ENCODE data around the gene WFIKKN1. TPM values are rescaled to one million over a fixed set of nuclear protein-coding genes. Genes with fewer than 3 reads are reported as not detected.
A peak's percentile ranks its signal among the peaks of the same experiment; 100 is the strongest.
"Not testable (repeated sequence)": the region's sequence is repeated elsewhere in the genome, so short reads cannot be mapped to it uniquely, and the experiment has no call there.

The WFIKKN1 gene
- total RNA-seq, 1 donor from 2014 or later, result not detected

DNA sequence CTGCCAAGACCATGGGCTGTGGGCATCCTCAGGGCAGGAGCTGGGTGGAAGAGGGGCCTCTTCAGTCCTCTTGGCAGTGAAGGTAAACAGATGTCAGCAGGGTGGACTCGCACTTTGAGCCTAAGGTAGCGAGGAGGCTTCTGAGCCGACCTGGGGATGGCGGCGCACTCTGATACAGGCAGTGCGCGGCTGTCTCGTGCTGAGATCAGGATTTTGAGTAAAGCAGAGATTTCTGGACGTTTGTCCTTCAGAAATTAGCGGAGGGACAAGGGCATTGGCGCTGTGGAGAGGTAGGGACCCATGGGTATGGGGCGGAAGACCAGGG, 34.1 kb upstream of the WFIKKN1 start:
- peaks cover 14% of the 10 kb centered on the region for H3K36me3 ChIP-seq (ENCODE audit: control insufficient read depth, insufficient read depth, low read length)
- DNase-seq (ENCODE audit: low read depth) (no peak), FAIRE-seq (peak; percentile 47)
- no peak overlapping the region for H3K4me3 ChIP-seq (ENCODE audit: low read depth, low read length)
- no peaks in the 10 kb centered on the region for H3K27me3 ChIP-seq (ENCODE audit: control insufficient read depth, insufficient read depth, low read length)
- TF ChIP-seq, protein P1, sequence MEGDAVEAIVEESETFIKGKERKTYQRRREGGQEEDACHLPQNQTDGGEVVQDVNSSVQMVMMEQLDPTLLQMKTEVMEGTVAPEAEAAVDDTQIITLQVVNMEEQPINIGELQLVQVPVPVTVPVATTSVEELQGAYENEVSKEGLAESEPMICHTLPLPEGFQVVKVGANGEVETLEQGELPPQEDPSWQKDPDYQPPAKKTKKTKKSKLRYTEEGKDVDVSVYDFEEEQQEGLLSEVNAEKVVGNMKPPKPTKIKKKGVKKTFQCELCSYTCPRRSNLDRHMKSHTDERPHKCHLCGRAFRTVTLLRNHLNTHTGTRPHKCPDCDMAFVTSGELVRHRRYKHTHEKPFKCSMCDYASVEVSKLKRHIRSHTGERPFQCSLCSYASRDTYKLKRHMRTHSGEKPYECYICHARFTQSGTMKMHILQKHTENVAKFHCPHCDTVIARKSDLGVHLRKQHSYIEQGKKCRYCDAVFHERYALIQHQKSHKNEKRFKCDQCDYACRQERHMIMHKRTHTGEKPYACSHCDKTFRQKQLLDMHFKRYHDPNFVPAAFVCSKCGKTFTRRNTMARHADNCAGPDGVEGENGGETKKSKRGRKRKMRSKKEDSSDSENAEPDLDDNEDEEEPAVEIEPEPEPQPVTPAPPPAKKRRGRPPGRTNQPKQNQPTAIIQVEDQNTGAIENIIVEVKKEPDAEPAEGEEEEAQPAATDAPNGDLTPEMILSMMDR (IDR thresholded peaks at IDR 0.05; ENCODE audit: insufficient read depth, low read length, severe bottlenecking), result no peak

DNA sequence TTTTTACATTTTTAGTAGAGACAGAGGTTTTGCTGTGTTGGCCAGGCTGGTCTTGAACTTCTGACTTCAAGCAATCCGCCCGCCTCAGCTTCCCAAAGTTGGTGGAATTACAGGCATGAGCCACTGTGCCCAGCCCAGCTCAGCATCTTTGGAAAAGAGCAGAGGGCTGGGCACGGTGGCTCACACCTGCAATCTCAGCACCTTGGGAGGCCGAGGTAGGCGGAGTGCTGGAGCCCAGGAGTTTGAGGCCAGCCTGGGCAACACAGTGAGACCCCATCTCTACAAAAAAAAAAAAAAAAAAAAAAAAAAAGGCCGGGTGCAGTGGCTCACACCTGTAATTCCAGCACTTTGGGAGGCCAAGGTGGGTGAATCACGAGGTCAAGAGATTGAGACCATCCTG, 33.1 kb upstream of the WFIKKN1 start:
- DNase-seq (ENCODE audit: low read depth); H3K4me3 ChIP-seq (ENCODE audit: low read depth, low read length); H3K27me3 ChIP-seq (ENCODE audit: control insufficient read depth, insufficient read depth, low read length); FAIRE-seq: not testable (repeated sequence)
- H3K36me3 ChIP-seq (ENCODE audit: control insufficient read depth, insufficient read depth, low read length), result peaks cover 14% of the 10 kb centered on the region

- FAIRE-seq (no peak), DNase-seq (ENCODE audit: low read depth) (no peak)
- TF ChIP-seq, protein P1 (IDR thresholded peaks at IDR 0.05; ENCODE audit: insufficient read depth, low read length, severe bottlenecking), result no peak
- no peaks in the 10 kb centered on the region for H3K27me3 ChIP-seq (ENCODE audit: control insufficient read depth, insufficient read depth, low read length)
- peaks cover 12% of the 10 kb centered on the region for H3K36me3 ChIP-seq (ENCODE audit: control insufficient read depth, insufficient read depth, low read length)
- no peak overlapping the region for H3K4me3 ChIP-seq (ENCODE audit: low read depth, low read length)
Observed at GRCh38 chr16:598823-599739, 31.7 kb upstream of the WFIKKN1 start.

GRCh38 chr16:600781-601180, 30.0 kb upstream of the WFIKKN1 start:
- FAIRE-seq (no peak), DNase-seq (ENCODE audit: low read depth) (no peak)

DNA sequence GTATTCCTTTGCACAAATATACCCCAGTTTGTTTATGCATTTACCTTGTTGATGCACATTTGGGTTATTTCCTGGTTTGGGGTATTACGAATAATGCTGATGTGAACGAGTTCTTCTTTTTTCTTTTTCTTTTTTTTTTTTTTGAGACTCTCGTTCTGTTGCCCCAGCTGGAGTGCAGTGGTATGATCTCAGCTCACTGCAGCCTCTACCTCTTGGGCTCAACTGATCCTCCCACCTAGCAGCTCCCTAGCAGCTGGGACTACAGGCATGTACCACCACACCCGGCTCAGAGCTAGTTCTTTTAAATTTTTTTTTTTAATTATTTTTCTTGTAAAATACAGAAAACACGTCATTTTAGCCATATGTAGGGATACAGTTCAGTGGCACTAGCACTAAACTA, 26.9 kb upstream of the WFIKKN1 start:
- Histone ChIP-seq H3K36me3 (ENCODE audit: control insufficient read depth, insufficient read depth, low read length) (peaks cover 6% of the 10 kb centered on the region), H3K27me3 (ENCODE audit: control insufficient read depth, insufficient read depth, low read length) (no peaks in the 10 kb centered on the region), H3K4me3 (ENCODE audit: low read depth, low read length) (no peak overlapping the region)
- DNase-seq (ENCODE audit: low read depth) (no peak), FAIRE-seq (no peak)
- TF ChIP-seq, protein P1 (IDR thresholded peaks at IDR 0.05; ENCODE audit: insufficient read depth, low read length, severe bottlenecking), result no peak

More at GRCh38 chr16:600781-601180, 30.0 kb upstream of the WFIKKN1 start:
- Histone ChIP-seq H3K36me3 (ENCODE audit: control insufficient read depth, insufficient read depth, low read length) (peaks cover 12% of the 10 kb centered on the region), H3K4me3 (ENCODE audit: low read depth, low read length) (no peak overlapping the region), H3K27me3 (ENCODE audit: control insufficient read depth, insufficient read depth, low read length) (no peaks in the 10 kb centered on the region)
- TF ChIP-seq, protein P1 (IDR thresholded peaks at IDR 0.05; ENCODE audit: insufficient read depth, low read length, severe bottlenecking), result peak; percentile 27

- no peaks in the 10 kb centered on the region for H3K36me3 ChIP-seq (ENCODE audit: control insufficient read depth, insufficient read depth, low read length)
- TF ChIP-seq, protein P1 (IDR thresholded peaks at IDR 0.05; ENCODE audit: insufficient read depth, low read length, severe bottlenecking), result no peak
- H3K27me3 ChIP-seq (ENCODE audit: control insufficient read depth, insufficient read depth, low read length), result no peaks in the 10 kb centered on the region
- DNase-seq (ENCODE audit: low read depth) (no peak), FAIRE-seq (no peak)
- H3K4me3 ChIP-seq (ENCODE audit: low read depth, low read length), result no peak overlapping the region
Observed at GRCh38 chr16:606656-607307, 24.0 kb upstream of the WFIKKN1 start.

Measured in bronchial epithelial cell (primary cell).